K562 (cell line): Measurements from ENCODE around the gene IL6R. TPM values are rescaled to one million over a fixed set of nuclear protein-coding genes. Genes with fewer than 3 reads are reported as not detected.

Experiments
- ATAC-seq: fragments of 200-7000 bp; cut with Tn5 transposase; 3 replicates; pipeline ENCODE4 v1.9.1; 2020; ENCODE audit warnings: moderate library complexity
- BruUV-seq: library from RNA; stranded (reverse); fragments of 400-500 nt; replicated peaks from 2 replicates; lab custom pipeline; 2021; lab: Mats Ljungman, UMichigan
- CTCF ChIA-PET: fragments of 300-600 bp; formaldehyde crosslinking; extraction: SDS; loops from one replicate; lab custom pipeline; 2021; ENCODE audit warnings: low intra/inter-chr PET ratio; lab: Yijun Ruan, JAX
- POLR2A ChIA-PET: fragments of 300-600, 350-650 bp; sonication (Branson Sonifier 250); formaldehyde crosslinking; extraction: SDS; loops from one replicate; lab custom pipeline; 2021; ENCODE audit warnings: antibody characterized with exemption, inconsistent platforms; lab: Yijun Ruan, JAX
- DNase-seq, 4 experiments: peaks; one replicate each; pipeline versions ENCODE4 v3.0.0 to v3.0.0-alpha.2; 2011 to 2018; ENCODE audit warnings: low spot score in 3 of 4, mixed read lengths in 3 of 4; ENCODE audit errors: extremely low read depth in 1 of 4
- FAIRE-seq: peaks from 2 replicates; lab custom pipeline; 2011; peaks lifted over from hg19 to GRCh38; lab: Jason Lieb, UNC
- H2AFZ ChIP-seq: 2 replicates; pipeline ENCODE4 v1.6.0; 2011; ENCODE audit warnings: low read depth, low read length, control low read depth, inconsistent platforms
- H3K27ac ChIP-seq: fragments of 200-600 bp; 3 replicates; pipeline ENCODE4 v1.8.0; 2011; ENCODE audit warnings: low read depth, mild to moderate bottlenecking, control low read depth, inconsistent platforms, low read length, moderate library complexity, mixed read lengths; ENCODE audit errors: extremely low read depth
- H3K27me3 ChIP-seq, 2 experiments: fragments of 300-600 bp in 1 of 2; 2 replicates in 1 of 2; 3 replicates in 1 of 2; pipeline versions ENCODE4 v1.6.0 to v1.8.0; 2011; ENCODE audit warnings: inconsistent platforms in 2 of 2, low read length in 2 of 2, mild to moderate bottlenecking in 1 of 2, mixed read lengths in 1 of 2, moderate library complexity in 1 of 2; ENCODE audit not compliant: control insufficient read depth in 2 of 2, insufficient read depth in 2 of 2
- H3K36me3 ChIP-seq: fragments of 300-600 bp; 3 replicates; pipeline ENCODE4 v1.8.0; 2011; ENCODE audit warnings: mild to moderate bottlenecking, low read length, inconsistent platforms; ENCODE audit not compliant: control insufficient read depth, insufficient read depth
- H3K4me1 ChIP-seq, 2 experiments: fragments of 200-600 bp in 1 of 2; replicated peaks in 1 of 2; 2 replicates in 1 of 2; 3 replicates in 1 of 2; pipeline versions ENCODE4 v1.5.1 to v1.8.0; 2011; ENCODE audit warnings: inconsistent platforms in 2 of 2, low read length in 2 of 2, mild to moderate bottlenecking in 1 of 2, mixed read lengths in 1 of 2, moderate library complexity in 1 of 2; ENCODE audit not compliant: control insufficient read depth in 2 of 2, insufficient read depth in 2 of 2
- H3K4me2 ChIP-seq: 2 replicates; pipeline ENCODE4 v1.6.1; 2011; ENCODE audit warnings: low read length, control low read depth, inconsistent platforms, mixed read lengths; ENCODE audit not compliant: insufficient read depth
- H3K4me3 ChIP-seq: fragments of 200-600 bp; sonication (generic), shearing (Covaris generic); 2 replicates; pipeline ENCODE4 v1.5.1; 2016; ENCODE audit warnings: control low read depth, inconsistent platforms
- H3K79me2 ChIP-seq: fragments of 200-600 bp; 3 replicates; pipeline ENCODE4 v1.8.0; 2011; ENCODE audit warnings: low read length, inconsistent platforms; ENCODE audit not compliant: control insufficient read depth, insufficient read depth
- H3K9ac ChIP-seq, 2 experiments: 2 replicates each; pipeline versions ENCODE4 v1.6.0 to v1.6.1; 2011; ENCODE audit warnings: low read depth in 2 of 2, low read length in 2 of 2, control low read depth in 1 of 2, inconsistent platforms in 1 of 2, mild to moderate bottlenecking in 1 of 2, mixed read lengths in 1 of 2; ENCODE audit not compliant: insufficient read depth in 1 of 2
- H3K9me1 ChIP-seq: one replicate; pipeline ENCODE4 v1.6.0; 2011; ENCODE audit warnings: inconsistent platforms, mild to moderate bottlenecking, low read length, moderate library complexity; ENCODE audit not compliant: control insufficient read depth, insufficient read depth
- H3K9me3 ChIP-seq: replicated peaks from 2 replicates; pipeline ENCODE4 v1.5.1; 2011; ENCODE audit warnings: low read depth, low read length, inconsistent platforms; ENCODE audit not compliant: control insufficient read depth, insufficient read depth
- H4K20me1 ChIP-seq: replicated peaks from 2 replicates; pipeline ENCODE4 v1.6.1; 2011; ENCODE audit warnings: low read length, inconsistent platforms, mixed read lengths; ENCODE audit not compliant: control insufficient read depth, insufficient read depth
- ARHGAP35 ChIP-seq: fragments of 450-650 bp; IDR thresholded peaks from 2 replicates; pipeline ENCODE4 v1.6.1; 2018; ENCODE audit not compliant: partially characterized antibody
- ASH1L ChIP-seq: fragments of 450-650 bp; IDR thresholded peaks from 2 replicates; pipeline ENCODE4 v1.6.1; 2018; ENCODE audit warnings: borderline replicate concordance, mild to moderate bottlenecking, low read depth; ENCODE audit not compliant: partially characterized antibody
- CBFA2T3 ChIP-seq: fragments of 450-650 bp; IDR thresholded peaks from 2 replicates; pipeline ENCODE4 v1.6.1; 2017
- CEBPB ChIP-seq: fragments of 450-650 bp; IDR thresholded peaks from 2 replicates; pipeline ENCODE4 v1.6.1; 2016; ENCODE audit warnings: missing genetic modification characterization, missing compliant biosample characterization
- FOSL1 ChIP-seq: fragments of 200-800 bp; sonication (Bioruptor generic); conservative IDR thresholded peaks from 2 replicates; pipeline ENCODE4 v1.6.1; 2016; ENCODE audit warnings: missing genetic modification characterization, missing compliant biosample characterization
- GABPA ChIP-seq: fragments of 200-800 bp; sonication (Bioruptor generic); conservative IDR thresholded peaks from 2 replicates; pipeline ENCODE4 v1.6.1; 2016; ENCODE audit warnings: low read depth, missing genetic modification characterization, missing compliant biosample characterization
- HDAC2 ChIP-seq: fragments of 450-650 bp; IDR thresholded peaks from 2 replicates; pipeline ENCODE4 v1.6.1; 2016; ENCODE audit warnings: mild to moderate bottlenecking
- HNRNPUL1 ChIP-seq: fragments of 200-400 bp; formaldehyde crosslinking; IDR thresholded peaks from 2 replicates; pipeline ENCODE4 v1.6.1; 2017; ENCODE audit warnings: low read length
- SAP30 ChIP-seq: fragments of 200-600 bp; sonication (generic); IDR thresholded peaks from 2 replicates; pipeline ENCODE4 v1.6.1; 2012; ENCODE audit warnings: borderline replicate concordance, low read depth, mild to moderate bottlenecking, moderate library complexity, low read length, control low read depth, inconsistent platforms; ENCODE audit not compliant: insufficient read depth, poor library complexity, severe bottlenecking
- TFAP4 ChIP-seq: sonication (generic); formaldehyde crosslinking; IDR thresholded peaks from 2 replicates; pipeline ENCODE4 v1.8.0; 2022; ENCODE audit warnings: missing genetic modification reagents, mild to moderate bottlenecking, moderate library complexity, borderline replicate concordance
- ZKSCAN3 ChIP-seq: fragments of 250-450 bp; sonication (Bioruptor Pico); IDR thresholded peaks from 2 replicates; pipeline ENCODE4 v1.4.0; 2020
- ZNF316 ChIP-seq: fragments of 450-650 bp; IDR thresholded peaks from 2 replicates; pipeline ENCODE4 v1.6.1; 2016
- WGBS: fragments of 100-300 bp; shearing (Covaris generic); methylation state at CpG from one replicate; pipeline ENCODE4 v1.1.6; 2016; ENCODE audit warnings: low coverage, mixed read lengths; ENCODE audit not compliant: insufficient coverage; ENCODE audit errors: missing lambda C conversion rate; 5-methylcytosine and 5-hydroxymethylcytosine counted together
- in situ Hi-C: fragments of 300-500 bp; cut with MboI; formaldehyde crosslinking; loops from 4 replicates; pipeline ENCODE4 v1.15.0; 2018; ENCODE audit warnings: inconsistent platforms, mixed read lengths
- intact Hi-C: fragments of 100-400 bp; cut with micrococcal nuclease; formaldehyde crosslinking; loops from 2 replicates; pipeline ENCODE4 v1.14.2; 2022
- polyA plus RNA-seq, 8 experiments: library from polyadenylated mRNA; depleted of rRNA in 4 of 8; stranded (reverse) in 5 of 8; unstranded in 3 of 8; fragments of >200 nt; fragmentation: Nextera tagmentation in 2 of 8; fragmentation: Illumina TruSeq in 1 of 8; extraction: Ambion mirVana in 2 of 8; extraction: Trizol in 1 of 8; gene quantifications; 2 replicates each; pipeline versions ENCODE4 v1.2.1 to v1.2.3, GENCODE V29; 2011 to 2014; ENCODE audit warnings: inconsistent platforms in 1 of 8, missing spikeins in 1 of 8
- total RNA-seq, 7 experiments: library from RNA; depleted of rRNA in 6 of 7; stranded (reverse); fragments of >200 nt in 6 of 7; fragmentation: Illumina TruSeq in 2 of 7; extraction: Trizol in 2 of 7; gene quantifications; 2 replicates each; pipeline versions ENCODE4 v1.2.1 to v1.2.3, GENCODE V29; 2011 to 2021; ENCODE audit warnings: low replicate concordance in 1 of 7
- TF ChIP-seq, protein P1 (sequence below): fragments of 450-650 bp; IDR thresholded peaks from 2 replicates; pipeline ENCODE4 v1.6.1; 2016; ENCODE audit warnings: low read depth

IL6R gene
- total and polyA plus RNA-seq, 9 of the 15 experiments (the other 6 are each of a cell fraction or from before 2014, with no cell fraction given), result 0.05 to 1.1 (median 0.11) TPM; not detected in 2

DNA sequence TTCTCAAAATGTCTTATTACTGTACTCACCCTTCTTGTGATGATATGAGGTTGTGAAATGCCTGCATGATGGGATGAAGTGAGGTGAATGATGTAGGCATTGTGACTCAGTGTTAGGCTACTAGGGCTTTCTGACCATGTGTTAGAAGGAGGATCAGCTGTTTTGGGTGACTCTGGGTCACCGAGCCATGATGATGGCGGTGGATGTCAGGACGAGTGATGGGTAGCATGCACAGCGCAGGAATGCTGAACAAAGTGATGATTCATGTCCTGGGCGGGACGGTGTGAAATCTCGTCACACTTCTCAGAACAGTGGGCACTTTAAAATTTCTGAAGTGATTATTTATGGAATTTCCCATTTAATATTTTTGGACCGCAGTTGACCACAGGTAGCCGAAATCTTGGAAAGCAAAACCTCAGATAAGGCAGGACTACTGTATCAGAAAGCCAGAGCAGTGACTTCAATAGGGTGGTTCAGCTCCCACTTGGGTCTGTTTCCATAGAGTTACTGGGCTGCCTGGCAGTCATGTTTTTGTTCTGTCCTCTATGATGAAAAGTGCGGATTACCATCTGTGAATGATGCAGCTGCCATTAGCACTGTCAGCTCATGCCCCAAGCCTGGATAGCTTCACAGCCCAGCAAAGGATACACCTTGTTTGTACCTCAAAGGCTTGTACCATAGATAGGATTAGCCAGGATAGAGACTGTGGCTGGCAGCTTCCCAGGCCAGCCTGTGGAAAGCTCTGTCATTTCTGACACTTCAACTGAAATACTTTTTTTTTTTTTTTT is 26.6 kb downstream of the IL6R start:
- no peaks in the 10 kb centered on the region for H3K9me3 ChIP-seq
- DNase-seq, result peak in 3 of 4 experiments; percentile 30 to 57 (median 33)
- H3K4me1 ChIP-seq, result peaks cover 3 to 25% of the 10 kb centered on the region in 2 experiments; a peak in 4 of 5 replicates
- H4K20me1 ChIP-seq, result no peaks in the 10 kb centered on the region; the same call in 1 of the 2 replicates
- WGBS, result 2% methylated on average over 10 of the region's 10 CpGs
- H3K27me3 ChIP-seq, result peaks cover 17 to 54% of the 10 kb centered on the region in 2 experiments; a peak in 4 of 5 replicates
- no peaks in the 10 kb centered on the region for H3K9me1 ChIP-seq
- H2AFZ ChIP-seq, result no peak overlapping the region
- no peaks in the 10 kb centered on the region for H3K36me3 ChIP-seq
- no TSS peak for BruUV-seq
- H3K4me2 ChIP-seq, result no peak overlapping the region
- FAIRE-seq, result peak; percentile 70
- H3K4me3 ChIP-seq, result no peak overlapping the region
- in situ Hi-C loops (no loop called here), intact Hi-C loops (no loop called here)
- H3K79me2 ChIP-seq, result no peaks in the 10 kb centered on the region
- ATAC-seq, result peak; percentile 67
- ChIA-PET CTCF (no interaction called here), POLR2A (no interaction called here)
- no peak overlapping the region for H3K9ac ChIP-seq
- no peak overlapping the region for H3K27ac ChIP-seq
- TF ChIP-seq ZNF316 (peak; percentile 55; the same call in 1 of the 2 replicates), ASH1L (no peak), SAP30 (no peak), HNRNPUL1 (no peak), GABPA (0 out of 2 replicates have a peak, but pooled peaks have one; percentile 10), CEBPB (tag) (peak; percentile 81), CBFA2T3 (peak; percentile 34), TFAP4 (CRISPR knock-in tag) (peak; percentile 96), ZKSCAN3 (CRISPR knock-in tag) (no peak), HDAC2 (peak; percentile 48; the same call in 1 of the 2 replicates), FOSL1 (peak; percentile 78), ARHGAP35 (no peak)
- TF ChIP-seq, protein P1, sequence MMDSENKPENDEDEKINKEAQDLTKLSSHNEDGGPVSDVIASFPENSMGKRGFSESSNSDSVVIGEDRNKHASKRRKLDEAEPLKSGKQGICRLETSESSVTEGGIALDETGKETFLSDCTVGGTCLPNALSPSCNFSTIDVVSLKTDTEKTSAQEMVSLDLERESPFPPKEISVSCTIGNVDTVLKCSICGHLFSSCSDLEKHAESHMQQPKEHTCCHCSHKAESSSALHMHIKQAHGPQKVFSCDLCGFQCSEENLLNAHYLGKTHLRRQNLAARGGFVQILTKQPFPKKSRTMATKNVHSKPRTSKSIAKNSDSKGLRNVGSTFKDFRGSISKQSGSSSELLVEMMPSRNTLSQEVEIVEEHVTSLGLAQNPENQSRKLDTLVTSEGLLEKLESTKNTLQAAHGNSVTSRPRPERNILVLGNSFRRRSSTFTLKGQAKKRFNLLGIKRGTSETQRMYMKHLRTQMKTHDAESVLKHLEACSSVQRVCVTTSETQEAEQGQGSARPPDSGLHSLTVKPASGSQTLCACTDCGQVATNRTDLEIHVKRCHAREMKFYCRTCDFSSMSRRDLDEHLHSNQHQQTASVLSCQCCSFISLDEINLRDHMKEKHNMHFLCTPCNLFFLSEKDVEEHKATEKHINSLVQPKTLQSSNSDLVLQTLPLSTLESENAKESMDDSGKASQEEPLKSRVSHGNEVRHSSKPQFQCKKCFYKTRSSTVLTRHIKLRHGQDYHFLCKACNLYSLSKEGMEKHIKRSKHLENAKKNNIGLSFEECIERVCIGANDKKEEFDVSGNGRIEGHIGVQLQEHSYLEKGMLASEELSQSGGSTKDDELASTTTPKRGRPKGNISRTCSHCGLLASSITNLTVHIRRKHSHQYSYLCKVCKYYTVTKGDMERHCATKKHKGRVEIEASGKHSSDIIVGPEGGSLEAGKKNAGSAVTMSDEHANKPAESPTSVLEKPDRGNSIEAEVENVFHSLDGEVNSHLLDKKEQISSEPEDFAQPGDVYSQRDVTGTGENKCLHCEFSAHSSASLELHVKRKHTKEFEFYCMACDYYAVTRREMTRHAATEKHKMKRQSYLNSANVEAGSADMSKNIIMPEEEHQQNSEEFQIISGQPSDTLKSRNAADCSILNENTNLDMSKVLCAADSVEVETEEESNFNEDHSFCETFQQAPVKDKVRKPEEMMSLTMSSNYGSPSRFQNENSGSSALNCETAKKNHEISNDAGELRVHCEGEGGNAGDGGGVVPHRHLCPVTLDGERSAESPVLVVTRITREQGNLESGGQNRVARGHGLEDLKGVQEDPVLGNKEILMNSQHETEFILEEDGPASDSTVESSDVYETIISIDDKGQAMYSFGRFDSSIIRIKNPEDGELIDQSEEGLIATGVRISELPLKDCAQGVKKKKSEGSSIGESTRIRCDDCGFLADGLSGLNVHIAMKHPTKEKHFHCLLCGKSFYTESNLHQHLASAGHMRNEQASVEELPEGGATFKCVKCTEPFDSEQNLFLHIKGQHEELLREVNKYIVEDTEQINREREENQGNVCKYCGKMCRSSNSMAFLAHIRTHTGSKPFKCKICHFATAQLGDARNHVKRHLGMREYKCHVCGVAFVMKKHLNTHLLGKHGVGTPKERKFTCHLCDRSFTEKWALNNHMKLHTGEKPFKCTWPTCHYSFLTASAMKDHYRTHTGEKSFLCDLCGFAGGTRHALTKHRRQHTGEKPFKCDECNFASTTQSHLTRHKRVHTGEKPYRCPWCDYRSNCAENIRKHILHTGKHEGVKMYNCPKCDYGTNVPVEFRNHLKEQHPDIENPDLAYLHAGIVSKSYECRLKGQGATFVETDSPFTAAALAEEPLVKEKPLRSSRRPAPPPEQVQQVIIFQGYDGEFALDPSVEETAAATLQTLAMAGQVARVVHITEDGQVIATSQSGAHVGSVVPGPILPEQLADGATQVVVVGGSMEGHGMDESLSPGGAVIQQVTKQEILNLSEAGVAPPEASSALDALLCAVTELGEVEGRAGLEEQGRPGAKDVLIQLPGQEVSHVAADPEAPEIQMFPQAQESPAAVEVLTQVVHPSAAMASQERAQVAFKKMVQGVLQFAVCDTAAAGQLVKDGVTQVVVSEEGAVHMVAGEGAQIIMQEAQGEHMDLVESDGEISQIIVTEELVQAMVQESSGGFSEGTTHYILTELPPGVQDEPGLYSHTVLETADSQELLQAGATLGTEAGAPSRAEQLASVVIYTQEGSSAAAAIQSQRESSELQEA, result no peak
